Prostate gland (tissue), 2 donors: ENCODE results near the gene IRX4.

Experiments
- CTCF ChIP-seq, 4 experiments: fragments of 200-600 bp in 2 of 4; fragments of 450-650 bp in 2 of 4; sonication (generic) in 2 of 4; IDR thresholded peaks; 1 replicate in 3 of 4; 2 replicates in 1 of 4; pipeline ENCODE4 v1.5.1; 2016 to 2019; ENCODE audit warnings: antibody characterized with exemption in 4 of 4, mild to moderate bottlenecking in 2 of 4, moderate library complexity in 2 of 4
- POLR2A ChIP-seq: fragments of 450-650 bp; IDR thresholded peaks from one replicate; pipeline ENCODE4 v1.6.1; 2016; ENCODE audit warnings: antibody characterized with exemption, mild to moderate bottlenecking

DNA sequence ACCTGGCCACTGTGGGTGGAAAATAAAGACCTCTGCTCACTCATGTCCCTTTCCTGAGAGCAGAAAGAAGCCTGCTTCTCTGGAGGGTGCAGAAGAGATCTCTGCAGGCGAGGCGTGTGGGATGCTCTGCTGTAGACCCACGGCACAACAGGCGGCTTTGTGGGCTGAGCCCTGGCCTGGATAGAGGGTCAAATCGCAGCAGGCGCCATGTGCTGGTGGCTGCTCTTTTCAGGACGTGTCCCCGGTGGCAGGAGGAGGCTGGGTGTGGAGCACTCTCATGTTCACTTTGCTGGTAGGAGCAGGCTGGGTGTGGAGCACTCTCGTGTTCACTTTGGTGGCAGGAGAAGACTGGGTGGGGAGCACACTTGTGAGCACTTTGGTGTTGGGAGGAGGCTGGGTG, 35.1 kb downstream of the IRX4 start:
- TF ChIP-seq CTCF (IDR thresholded peaks at IDR 0.05): no peak
- no peak for TF ChIP-seq POLR2A
